Cardiac fibroblast (primary cell): Measurements from ENCODE around the gene GDA.

Experiments
- DNase-seq, 2 donors: peaks; one replicate each; pipeline versions ENCODE4 v3.0.0 to v3.0.0-alpha.2; 2010; ENCODE audit warnings: low read depth in 2 of 2
- H3K4me3 ChIP-seq, 2 donors: replicated peaks in 1 of 2; 1 replicate in 1 of 2; 2 replicates in 1 of 2; pipeline ENCODE4 v1.5.1; 2011; ENCODE audit warnings: low read depth in 2 of 2, low read length in 2 of 2, mild to moderate bottlenecking in 2 of 2, moderate library complexity in 1 of 2
- CTCF ChIP-seq: IDR thresholded peaks from one replicate; pipeline ENCODE4 v1.5.1; 2011; ENCODE audit warnings: low read depth, mild to moderate bottlenecking, low read length, inconsistent platforms

The GDA gene

GRCh38 chr9:72137697-72138365, 11.4 kb upstream of the GDA start:
- no peak overlapping the region for H3K4me3 ChIP-seq
- DNase-seq = no peak
- TF ChIP-seq CTCF = no peak

- no peak overlapping the region for H3K4me3 ChIP-seq
- no peak for DNase-seq
- no peak for TF ChIP-seq CTCF
Measured at GRCh38 chr9:72139226-72139625, 10.0 kb upstream of the GDA start.

- no peak for DNase-seq
- H3K4me3 ChIP-seq = no peak overlapping the region
- no peak for TF ChIP-seq CTCF
Measured at GRCh38 chr9:72140586-72140985, 8.7 kb upstream of the GDA start.

- H3K4me3 ChIP-seq = no peak overlapping the region
- no peak for TF ChIP-seq CTCF
- no peak for DNase-seq
Measured at GRCh38 chr9:72141484-72141883, 7.8 kb upstream of the GDA start.

GRCh38 chr9:72144756-72145492, 4.3 kb upstream of the GDA start:
- DNase-seq = no peak
- H3K4me3 ChIP-seq = no peak overlapping the region
- no peak for TF ChIP-seq CTCF

- DNase-seq = no peak
- H3K4me3 ChIP-seq = no peak overlapping the region
- no peak for TF ChIP-seq CTCF
Measured at GRCh38 chr9:72145733-72146505, 3.3 kb upstream of the GDA start.
